ENCODE data around the gene ELP2. TPM values are rescaled to one million over a fixed set of nuclear protein-coding genes. Genes with fewer than 3 reads are reported as not detected.

ELP2 gene
- total and polyA plus RNA-seq, 9 of the 15 experiments (the other 6 are each of a cell fraction or from before 2014, with no cell fraction given), result 76.8 to 192 (median 140) TPM

GRCh38 chr18:36201765-36202164 lies 72.1 kb downstream of the ELP2 start:
- H3K9ac ChIP-seq (ENCODE audit: insufficient read depth in 1 of 2, low read depth in 2 of 2, low read length in 2 of 2), result no peak overlapping the region
- no peak overlapping the region for H3K4me2 ChIP-seq (ENCODE audit: insufficient read depth, low read length)
- intact Hi-C loops (cut with micrococcal nuclease), result no loop called here
- H3K27ac ChIP-seq (ENCODE audit: extremely low read depth, low read depth, low read length), result no peak overlapping the region
- no peaks in the 10 kb centered on the region for H3K9me3 ChIP-seq (replicated peaks; ENCODE audit: control insufficient read depth, insufficient read depth, low read depth, low read length)
- BruUV-seq (replicated peaks), result no TSS peak
- no peak overlapping the region for H2AFZ ChIP-seq (ENCODE audit: low read depth, low read length)
- CTCF ChIA-PET (ENCODE audit: low intra/inter-chr PET ratio), result no interaction called here
- H3K4me1 ChIP-seq (replicated peaks in 1 of 2; ENCODE audit: control insufficient read depth in 2 of 2, insufficient read depth in 2 of 2, low read length in 2 of 2), result peaks cover 15 to 17% of the 10 kb centered on the region in 2 experiments; a peak in 4 of 5 replicates
- no peak overlapping the region for H3K4me3 ChIP-seq
- DNase-seq (ENCODE audit: extremely low read depth in 1 of 4, low spot score in 3 of 4) (no peak), FAIRE-seq (no peak), ATAC-seq (no peak)
- in situ Hi-C loops (cut with MboI), result no loop called here
- H3K27me3 ChIP-seq (ENCODE audit: control insufficient read depth in 2 of 2, insufficient read depth in 2 of 2, low read length in 2 of 2), result no peaks in the 10 kb centered on the region
- H3K36me3 ChIP-seq (ENCODE audit: control insufficient read depth, insufficient read depth, low read length), result peaks cover 13% of the 10 kb centered on the region; the same call in 2 of the 3 replicates
- H3K9me1 ChIP-seq (ENCODE audit: control insufficient read depth, insufficient read depth, low read length), result peaks cover 7% of the 10 kb centered on the region
- POLR2A ChIA-PET, result interaction anchor here (0.6 to 4.5 kb wide), 2 partner anchors 13 to 1077 kb away, joined by 3 to 35 read pairs; no protein-coding TSS in a partner anchor
- 96% methylated on average over 2 of the region's 2 CpGs for WGBS (ENCODE audit: insufficient coverage, low coverage, missing lambda C conversion rate)
- H4K20me1 ChIP-seq (replicated peaks; ENCODE audit: control insufficient read depth, insufficient read depth, low read length), result peaks cover 8% of the 10 kb centered on the region; the same call in 1 of the 2 replicates
- TF ChIP-seq ZNF561 (CRISPR knock-in tag; conservative IDR thresholded peaks at IDR 0.05) (no peak), HMG20B (CRISPR knock-in tag; IDR thresholded peaks at IDR 0.05) (no peak), NR4A1 (CRISPR knock-in tag; IDR thresholded peaks at IDR 0.05) (no peak), NR4A1 (tag; IDR thresholded peaks at IDR 0.05) (no peak), HNRNPLL (IDR thresholded peaks at IDR 0.05; ENCODE audit: low read depth, low read length, poor library complexity, severe bottlenecking) (no peak), E2F3 (CRISPR knock-in tag; IDR thresholded peaks at IDR 0.05) (no peak), ZNF444 (CRISPR knock-in tag; IDR thresholded peaks at IDR 0.05) (no peak), RAD51 (IDR thresholded peaks at IDR 0.05; ENCODE audit: borderline replicate concordance, low read depth) (no peak), ZNF717 (CRISPR knock-in tag; IDR thresholded peaks at IDR 0.05) (no peak), ARHGAP35 (IDR thresholded peaks at IDR 0.05; ENCODE audit: partially characterized antibody) (no peak), FOXK1 (CRISPR knock-in tag; IDR thresholded peaks at IDR 0.05; ENCODE audit: borderline replicate concordance) (no peak), ZNF583 (CRISPR knock-in tag; IDR thresholded peaks at IDR 0.05) (no peak), CREB5 (CRISPR knock-in tag; IDR thresholded peaks at IDR 0.05) (no peak), HDAC2 (IDR thresholded peaks at IDR 0.05) (no peak), TGIF2 (CRISPR knock-in tag; IDR thresholded peaks at IDR 0.05) (no peak)
- TF ChIP-seq, protein P1, sequence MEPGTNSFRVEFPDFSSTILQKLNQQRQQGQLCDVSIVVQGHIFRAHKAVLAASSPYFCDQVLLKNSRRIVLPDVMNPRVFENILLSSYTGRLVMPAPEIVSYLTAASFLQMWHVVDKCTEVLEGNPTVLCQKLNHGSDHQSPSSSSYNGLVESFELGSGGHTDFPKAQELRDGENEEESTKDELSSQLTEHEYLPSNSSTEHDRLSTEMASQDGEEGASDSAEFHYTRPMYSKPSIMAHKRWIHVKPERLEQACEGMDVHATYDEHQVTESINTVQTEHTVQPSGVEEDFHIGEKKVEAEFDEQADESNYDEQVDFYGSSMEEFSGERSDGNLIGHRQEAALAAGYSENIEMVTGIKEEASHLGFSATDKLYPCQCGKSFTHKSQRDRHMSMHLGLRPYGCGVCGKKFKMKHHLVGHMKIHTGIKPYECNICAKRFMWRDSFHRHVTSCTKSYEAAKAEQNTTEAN (CRISPR knock-in tag; IDR thresholded peaks at IDR 0.05), result no peak
- no peaks in the 10 kb centered on the region for H3K79me2 ChIP-seq (ENCODE audit: control insufficient read depth, insufficient read depth, low read length)

Data from K562 (cell line).